DMS79 treated with DMSO at 0.1 percent for 48 hours (cell line): ENCODE measurements around the gene OCA2.

Experiments
- DNase-seq: peaks from one replicate; lab custom pipeline; 2025; lab: John Stamatoyannopoulos, UW

The OCA2 gene

GRCh38 chr15:27808182-27808581 lies 290.9 kb downstream of the OCA2 start:
- no peak for DNase-seq

- DNase-seq: no peak
Measured at GRCh38 chr15:27807335-27807734, 291.8 kb downstream of the OCA2 start.

GRCh38 chr15:27806396-27806795 lies 292.7 kb downstream of the OCA2 start:
- DNase-seq: no peak

- no peak for DNase-seq
Measured at GRCh38 chr15:27805261-27806220, 293.6 kb downstream of the OCA2 start.

GRCh38 chr15:27804569-27805260 lies 294.4 kb downstream of the OCA2 start:
- no peak for DNase-seq

- no peak for DNase-seq
Measured at GRCh38 chr15:27798807-27799206, 300.3 kb downstream of the OCA2 start.

- peak; percentile 83 for DNase-seq
Measured at GRCh38 chr15:27797765-27798164, 301.4 kb downstream of the OCA2 start.

GRCh38 chr15:27796405-27797320 lies 302.5 kb downstream of the OCA2 start:
- DNase-seq: peak; percentile 97

- no peak for DNase-seq
Measured at GRCh38 chr15:27792756-27793264, 306.3 kb downstream of the OCA2 start.

GRCh38 chr15:27790270-27790669 lies 308.8 kb downstream of the OCA2 start:
- no peak for DNase-seq

GRCh38 chr15:27787931-27788330 lies 311.2 kb downstream of the OCA2 start:
- no peak for DNase-seq

- DNase-seq: peak; percentile 50
Measured at GRCh38 chr15:27784107-27784506, 315.0 kb downstream of the OCA2 start.

- DNase-seq: no peak
Measured at GRCh38 chr15:27783678-27784077, 315.4 kb downstream of the OCA2 start.

GRCh38 chr15:27782125-27782524 lies 317.0 kb downstream of the OCA2 start:
- DNase-seq: no peak

GRCh38 chr15:27776501-27776900 lies 322.6 kb downstream of the OCA2 start:
- no peak for DNase-seq

- DNase-seq: no peak
Measured at GRCh38 chr15:27774638-27775037, 324.5 kb downstream of the OCA2 start.

GRCh38 chr15:27774191-27774590 lies 324.9 kb downstream of the OCA2 start:
- DNase-seq: no peak

- DNase-seq: no peak
Measured at GRCh38 chr15:27771892-27772291, 327.2 kb downstream of the OCA2 start.

GRCh38 chr15:27770769-27771554 lies 328.2 kb downstream of the OCA2 start:
- DNase-seq: no peak

- no peak for DNase-seq
Measured at GRCh38 chr15:27770086-27770607, 329.0 kb downstream of the OCA2 start.

- no peak for DNase-seq
Measured at GRCh38 chr15:27769652-27770051, 329.5 kb downstream of the OCA2 start.
